ENCODE data around the gene CDKN2B.

Gene CDKN2B

DNA sequence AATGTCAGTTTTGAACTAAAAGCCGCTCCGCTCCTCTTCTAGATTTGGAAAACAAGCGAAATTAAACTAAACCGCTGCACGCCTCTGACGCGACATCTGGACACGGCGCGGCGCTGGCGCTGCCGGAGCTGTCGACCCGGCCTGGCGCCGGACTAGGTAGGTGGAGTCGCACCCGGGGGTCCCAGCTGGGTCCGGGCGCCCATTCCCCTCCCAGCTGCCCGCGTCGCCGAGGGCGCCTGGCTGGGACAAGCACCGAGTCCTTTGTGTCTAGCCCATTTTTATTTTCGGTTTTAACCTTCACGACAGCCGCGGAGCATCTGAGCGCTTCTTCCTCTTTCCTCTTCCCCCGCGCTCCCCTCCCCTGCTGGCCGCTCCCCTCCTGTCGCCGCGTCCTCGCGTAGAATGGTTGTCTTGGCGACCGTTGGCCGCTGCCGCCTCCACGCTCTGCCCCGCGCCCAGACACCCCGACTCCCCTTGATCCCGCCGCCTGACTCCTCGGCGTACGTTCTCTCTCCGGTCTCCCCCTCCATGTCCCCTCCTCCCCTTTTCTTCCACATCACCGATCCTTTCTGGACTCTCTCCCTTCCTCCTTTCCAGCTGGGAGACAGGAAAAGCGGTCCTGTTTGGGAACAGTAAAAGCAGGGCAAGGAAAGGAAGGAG lies 14.0 kb downstream of the CDKN2B start (continued):
- TF ChIP-seq, protein P1, sequence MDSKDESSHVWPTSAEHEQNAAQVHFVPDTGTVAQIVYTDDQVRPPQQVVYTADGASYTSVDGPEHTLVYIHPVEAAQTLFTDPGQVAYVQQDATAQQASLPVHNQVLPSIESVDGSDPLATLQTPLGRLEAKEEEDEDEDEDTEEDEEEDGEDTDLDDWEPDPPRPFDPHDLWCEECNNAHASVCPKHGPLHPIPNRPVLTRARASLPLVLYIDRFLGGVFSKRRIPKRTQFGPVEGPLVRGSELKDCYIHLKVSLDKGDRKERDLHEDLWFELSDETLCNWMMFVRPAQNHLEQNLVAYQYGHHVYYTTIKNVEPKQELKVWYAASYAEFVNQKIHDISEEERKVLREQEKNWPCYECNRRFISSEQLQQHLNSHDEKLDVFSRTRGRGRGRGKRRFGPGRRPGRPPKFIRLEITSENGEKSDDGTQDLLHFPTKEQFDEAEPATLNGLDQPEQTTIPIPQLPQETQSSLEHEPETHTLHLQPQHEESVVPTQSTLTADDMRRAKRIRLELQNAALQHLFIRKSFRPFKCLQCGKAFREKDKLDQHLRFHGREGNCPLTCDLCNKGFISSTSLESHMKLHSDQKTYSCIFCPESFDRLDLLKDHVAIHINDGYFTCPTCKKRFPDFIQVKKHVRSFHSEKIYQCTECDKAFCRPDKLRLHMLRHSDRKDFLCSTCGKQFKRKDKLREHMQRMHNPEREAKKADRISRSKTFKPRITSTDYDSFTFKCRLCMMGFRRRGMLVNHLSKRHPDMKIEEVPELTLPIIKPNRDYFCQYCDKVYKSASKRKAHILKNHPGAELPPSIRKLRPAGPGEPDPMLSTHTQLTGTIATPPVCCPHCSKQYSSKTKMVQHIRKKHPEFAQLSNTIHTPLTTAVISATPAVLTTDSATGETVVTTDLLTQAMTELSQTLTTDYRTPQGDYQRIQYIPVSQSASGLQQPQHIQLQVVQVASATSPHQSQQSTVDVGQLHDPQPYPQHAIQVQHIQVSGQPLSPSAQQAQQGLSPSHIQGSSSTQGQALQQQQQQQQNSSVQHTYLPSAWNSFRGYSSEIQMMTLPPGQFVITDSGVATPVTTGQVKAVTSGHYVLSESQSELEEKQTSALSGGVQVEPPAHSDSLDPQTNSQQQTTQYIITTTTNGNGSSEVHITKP (tag by site-specific recombination; IDR thresholded peaks at IDR 0.05): peak; percentile 93
- TF ChIP-seq ZNF404 (tag by site-specific recombination; IDR thresholded peaks at IDR 0.05) (no peak), GLIS1 (tag by site-specific recombination; IDR thresholded peaks at IDR 0.05) (peak; percentile 46; the same call in 1 of the 2 replicates), ZNF600 (tag by site-specific recombination; IDR thresholded peaks at IDR 0.05) (peak; percentile 90), ZNF560 (tag by site-specific recombination; IDR thresholded peaks at IDR 0.05; ENCODE audit: borderline replicate concordance) (no peak), SP7 (tag by site-specific recombination; IDR thresholded peaks at IDR 0.05) (peak; percentile 32; the same call in 1 of the 2 replicates), ZNF776 (tag by site-specific recombination; IDR thresholded peaks at IDR 0.05; ENCODE audit: borderline replicate concordance) (no peak), ZNF366 (tag by site-specific recombination; conservative IDR thresholded peaks at IDR 0.05) (peak; percentile 88), KLF8 (tag by site-specific recombination; IDR thresholded peaks at IDR 0.05) (0 out of 2 replicates have a peak, but pooled peaks have one; percentile 15), GLIS2 (tag by site-specific recombination; IDR thresholded peaks at IDR 0.05) (peak; percentile 85), ZNF549 (tag by site-specific recombination; IDR thresholded peaks at IDR 0.05) (no peak)
- TF ChIP-seq, protein P2, sequence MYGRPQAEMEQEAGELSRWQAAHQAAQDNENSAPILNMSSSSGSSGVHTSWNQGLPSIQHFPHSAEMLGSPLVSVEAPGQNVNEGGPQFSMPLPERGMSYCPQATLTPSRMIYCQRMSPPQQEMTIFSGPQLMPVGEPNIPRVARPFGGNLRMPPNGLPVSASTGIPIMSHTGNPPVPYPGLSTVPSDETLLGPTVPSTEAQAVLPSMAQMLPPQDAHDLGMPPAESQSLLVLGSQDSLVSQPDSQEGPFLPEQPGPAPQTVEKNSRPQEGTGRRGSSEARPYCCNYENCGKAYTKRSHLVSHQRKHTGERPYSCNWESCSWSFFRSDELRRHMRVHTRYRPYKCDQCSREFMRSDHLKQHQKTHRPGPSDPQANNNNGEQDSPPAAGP (tag by site-specific recombination; IDR thresholded peaks at IDR 0.05): peak; percentile 26; the same call in 1 of the 2 replicates
- TF ChIP-seq, protein P3, sequence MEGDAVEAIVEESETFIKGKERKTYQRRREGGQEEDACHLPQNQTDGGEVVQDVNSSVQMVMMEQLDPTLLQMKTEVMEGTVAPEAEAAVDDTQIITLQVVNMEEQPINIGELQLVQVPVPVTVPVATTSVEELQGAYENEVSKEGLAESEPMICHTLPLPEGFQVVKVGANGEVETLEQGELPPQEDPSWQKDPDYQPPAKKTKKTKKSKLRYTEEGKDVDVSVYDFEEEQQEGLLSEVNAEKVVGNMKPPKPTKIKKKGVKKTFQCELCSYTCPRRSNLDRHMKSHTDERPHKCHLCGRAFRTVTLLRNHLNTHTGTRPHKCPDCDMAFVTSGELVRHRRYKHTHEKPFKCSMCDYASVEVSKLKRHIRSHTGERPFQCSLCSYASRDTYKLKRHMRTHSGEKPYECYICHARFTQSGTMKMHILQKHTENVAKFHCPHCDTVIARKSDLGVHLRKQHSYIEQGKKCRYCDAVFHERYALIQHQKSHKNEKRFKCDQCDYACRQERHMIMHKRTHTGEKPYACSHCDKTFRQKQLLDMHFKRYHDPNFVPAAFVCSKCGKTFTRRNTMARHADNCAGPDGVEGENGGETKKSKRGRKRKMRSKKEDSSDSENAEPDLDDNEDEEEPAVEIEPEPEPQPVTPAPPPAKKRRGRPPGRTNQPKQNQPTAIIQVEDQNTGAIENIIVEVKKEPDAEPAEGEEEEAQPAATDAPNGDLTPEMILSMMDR (tag by site-specific recombination; IDR thresholded peaks at IDR 0.05): no peak
- TF ChIP-seq, protein P4, sequence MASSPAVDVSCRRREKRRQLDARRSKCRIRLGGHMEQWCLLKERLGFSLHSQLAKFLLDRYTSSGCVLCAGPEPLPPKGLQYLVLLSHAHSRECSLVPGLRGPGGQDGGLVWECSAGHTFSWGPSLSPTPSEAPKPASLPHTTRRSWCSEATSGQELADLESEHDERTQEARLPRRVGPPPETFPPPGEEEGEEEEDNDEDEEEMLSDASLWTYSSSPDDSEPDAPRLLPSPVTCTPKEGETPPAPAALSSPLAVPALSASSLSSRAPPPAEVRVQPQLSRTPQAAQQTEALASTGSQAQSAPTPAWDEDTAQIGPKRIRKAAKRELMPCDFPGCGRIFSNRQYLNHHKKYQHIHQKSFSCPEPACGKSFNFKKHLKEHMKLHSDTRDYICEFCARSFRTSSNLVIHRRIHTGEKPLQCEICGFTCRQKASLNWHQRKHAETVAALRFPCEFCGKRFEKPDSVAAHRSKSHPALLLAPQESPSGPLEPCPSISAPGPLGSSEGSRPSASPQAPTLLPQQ (tag by site-specific recombination; IDR thresholded peaks at IDR 0.05): no peak
- TF ChIP-seq, protein P5, sequence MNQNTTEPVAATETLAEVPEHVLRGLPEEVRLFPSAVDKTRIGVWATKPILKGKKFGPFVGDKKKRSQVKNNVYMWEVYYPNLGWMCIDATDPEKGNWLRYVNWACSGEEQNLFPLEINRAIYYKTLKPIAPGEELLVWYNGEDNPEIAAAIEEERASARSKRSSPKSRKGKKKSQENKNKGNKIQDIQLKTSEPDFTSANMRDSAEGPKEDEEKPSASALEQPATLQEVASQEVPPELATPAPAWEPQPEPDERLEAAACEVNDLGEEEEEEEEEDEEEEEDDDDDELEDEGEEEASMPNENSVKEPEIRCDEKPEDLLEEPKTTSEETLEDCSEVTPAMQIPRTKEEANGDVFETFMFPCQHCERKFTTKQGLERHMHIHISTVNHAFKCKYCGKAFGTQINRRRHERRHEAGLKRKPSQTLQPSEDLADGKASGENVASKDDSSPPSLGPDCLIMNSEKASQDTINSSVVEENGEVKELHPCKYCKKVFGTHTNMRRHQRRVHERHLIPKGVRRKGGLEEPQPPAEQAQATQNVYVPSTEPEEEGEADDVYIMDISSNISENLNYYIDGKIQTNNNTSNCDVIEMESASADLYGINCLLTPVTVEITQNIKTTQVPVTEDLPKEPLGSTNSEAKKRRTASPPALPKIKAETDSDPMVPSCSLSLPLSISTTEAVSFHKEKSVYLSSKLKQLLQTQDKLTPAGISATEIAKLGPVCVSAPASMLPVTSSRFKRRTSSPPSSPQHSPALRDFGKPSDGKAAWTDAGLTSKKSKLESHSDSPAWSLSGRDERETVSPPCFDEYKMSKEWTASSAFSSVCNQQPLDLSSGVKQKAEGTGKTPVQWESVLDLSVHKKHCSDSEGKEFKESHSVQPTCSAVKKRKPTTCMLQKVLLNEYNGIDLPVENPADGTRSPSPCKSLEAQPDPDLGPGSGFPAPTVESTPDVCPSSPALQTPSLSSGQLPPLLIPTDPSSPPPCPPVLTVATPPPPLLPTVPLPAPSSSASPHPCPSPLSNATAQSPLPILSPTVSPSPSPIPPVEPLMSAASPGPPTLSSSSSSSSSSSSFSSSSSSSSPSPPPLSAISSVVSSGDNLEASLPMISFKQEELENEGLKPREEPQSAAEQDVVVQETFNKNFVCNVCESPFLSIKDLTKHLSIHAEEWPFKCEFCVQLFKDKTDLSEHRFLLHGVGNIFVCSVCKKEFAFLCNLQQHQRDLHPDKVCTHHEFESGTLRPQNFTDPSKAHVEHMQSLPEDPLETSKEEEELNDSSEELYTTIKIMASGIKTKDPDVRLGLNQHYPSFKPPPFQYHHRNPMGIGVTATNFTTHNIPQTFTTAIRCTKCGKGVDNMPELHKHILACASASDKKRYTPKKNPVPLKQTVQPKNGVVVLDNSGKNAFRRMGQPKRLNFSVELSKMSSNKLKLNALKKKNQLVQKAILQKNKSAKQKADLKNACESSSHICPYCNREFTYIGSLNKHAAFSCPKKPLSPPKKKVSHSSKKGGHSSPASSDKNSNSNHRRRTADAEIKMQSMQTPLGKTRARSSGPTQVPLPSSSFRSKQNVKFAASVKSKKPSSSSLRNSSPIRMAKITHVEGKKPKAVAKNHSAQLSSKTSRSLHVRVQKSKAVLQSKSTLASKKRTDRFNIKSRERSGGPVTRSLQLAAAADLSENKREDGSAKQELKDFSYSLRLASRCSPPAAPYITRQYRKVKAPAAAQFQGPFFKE (tag by site-specific recombination; IDR thresholded peaks at IDR 0.05; ENCODE audit: borderline replicate concordance): no peak
- TF ChIP-seq, protein P6, sequence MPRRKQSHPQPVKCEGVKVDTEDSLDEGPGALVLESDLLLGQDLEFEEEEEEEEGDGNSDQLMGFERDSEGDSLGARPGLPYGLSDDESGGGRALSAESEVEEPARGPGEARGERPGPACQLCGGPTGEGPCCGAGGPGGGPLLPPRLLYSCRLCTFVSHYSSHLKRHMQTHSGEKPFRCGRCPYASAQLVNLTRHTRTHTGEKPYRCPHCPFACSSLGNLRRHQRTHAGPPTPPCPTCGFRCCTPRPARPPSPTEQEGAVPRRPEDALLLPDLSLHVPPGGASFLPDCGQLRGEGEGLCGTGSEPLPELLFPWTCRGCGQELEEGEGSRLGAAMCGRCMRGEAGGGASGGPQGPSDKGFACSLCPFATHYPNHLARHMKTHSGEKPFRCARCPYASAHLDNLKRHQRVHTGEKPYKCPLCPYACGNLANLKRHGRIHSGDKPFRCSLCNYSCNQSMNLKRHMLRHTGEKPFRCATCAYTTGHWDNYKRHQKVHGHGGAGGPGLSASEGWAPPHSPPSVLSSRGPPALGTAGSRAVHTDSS (tag by site-specific recombination; IDR thresholded peaks at IDR 0.05): peak; percentile 49
